GM18858 (cell line): ENCODE data around the gene PHF20.
"Not testable (repeated sequence)": the region's sequence is repeated elsewhere in the genome, so short reads cannot be mapped to it uniquely, and the experiment has no call there.

Source experiments
- ATAC-seq: cut with Tn5 transposase; IDR thresholded peaks from one replicate; pipeline ENCODE4 v1.9.1; 2021; ENCODE audit not compliant: unreplicated experiment

The PHF20 gene

GRCh38 chr20:35833241-35833640 lies 61.4 kb downstream of the PHF20 start:
- ATAC-seq: no peak

- ATAC-seq: no peak
These were observed 65.9 kb downstream of the PHF20 start for GRCh38 chr20:35837577-35838195.

- no peak for ATAC-seq
These were observed 66.4 kb downstream of the PHF20 start for GRCh38 chr20:35838205-35838604.

- no peak for ATAC-seq
These were observed 68.1 kb downstream of the PHF20 start for GRCh38 chr20:35839904-35840303.

GRCh38 chr20:35840421-35840820 lies 68.6 kb downstream of the PHF20 start:
- ATAC-seq: no peak

GRCh38 chr20:35842361-35842760 lies 70.5 kb downstream of the PHF20 start:
- no peak for ATAC-seq

GRCh38 chr20:35843894-35844293 lies 72.1 kb downstream of the PHF20 start:
- not testable (repeated sequence) for ATAC-seq

- no peak for ATAC-seq
These were observed 73.7 kb downstream of the PHF20 start for GRCh38 chr20:35845561-35845960.

- ATAC-seq: no peak
These were observed 77.9 kb downstream of the PHF20 start for GRCh38 chr20:35849706-35850105.

GRCh38 chr20:35851659-35852058 lies 79.8 kb downstream of the PHF20 start:
- not testable (repeated sequence) for ATAC-seq

- ATAC-seq: no peak
These were observed 83.0 kb downstream of the PHF20 start for GRCh38 chr20:35854713-35855348.

GRCh38 chr20:35855641-35856040 lies 83.8 kb downstream of the PHF20 start:
- not testable (repeated sequence) for ATAC-seq

- no peak for ATAC-seq
These were observed 85.1 kb downstream of the PHF20 start for GRCh38 chr20:35856866-35857265.

GRCh38 chr20:35866418-35867202 lies 94.8 kb downstream of the PHF20 start:
- ATAC-seq: no peak

- ATAC-seq: no peak
These were observed 98.9 kb downstream of the PHF20 start for GRCh38 chr20:35870541-35871258.

- no peak for ATAC-seq
These were observed 99.5 kb downstream of the PHF20 start for GRCh38 chr20:35871259-35871771.

- ATAC-seq: no peak
These were observed 104.2 kb downstream of the PHF20 start for GRCh38 chr20:35876033-35876320.

GRCh38 chr20:35877611-35878010 lies 105.8 kb downstream of the PHF20 start:
- ATAC-seq: no peak

GRCh38 chr20:35878113-35878625 lies 106.4 kb downstream of the PHF20 start:
- ATAC-seq: no peak

GRCh38 chr20:35881676-35882075 lies 109.9 kb downstream of the PHF20 start:
- no peak for ATAC-seq
